Upper lobe of left lung (tissue), 6 donors: ENCODE measurements around the gene PLXNA4. TPM values are rescaled to one million over a fixed set of nuclear protein-coding genes. Genes with fewer than 3 reads are reported as not detected.

Source experiments
- ATAC-seq, 2 donors: fragments of 200-7000 bp; cut with Tn5 transposase; one replicate each; pipeline ENCODE4 v1.9.1; 2022; ENCODE audit warnings: mild to moderate bottlenecking in 2 of 2, moderate library complexity in 2 of 2; ENCODE audit not compliant: low FRiP score in 2 of 2
- DNase-seq, 2 donors: peaks; one replicate each; pipeline ENCODE4 v3.0.0-alpha.2; 2019 to 2020
- H3K27ac ChIP-seq, 4 donors: fragments of 200-600 bp; sonication (generic); one replicate each; pipeline ENCODE4 v1.5.1; 2016 to 2019
- H3K27me3 ChIP-seq, 4 donors: fragments of 200-600 bp; sonication (generic); one replicate each; pipeline ENCODE4 v1.5.1; 2017 to 2019
- H3K36me3 ChIP-seq, 4 donors: fragments of 200-600 bp; sonication (generic); one replicate each; pipeline ENCODE4 v1.5.1; 2016 to 2019
- H3K4me1 ChIP-seq, 4 donors: fragments of 200-600 bp; sonication (generic); one replicate each; pipeline ENCODE4 v1.5.1; 2018 to 2019
- H3K4me3 ChIP-seq, 4 donors: fragments of 200-600 bp; sonication (generic); one replicate each; pipeline ENCODE4 v1.5.1; 2017 to 2019; ENCODE audit warnings: mild to moderate bottlenecking in 2 of 4, moderate library complexity in 1 of 4
- H3K9me3 ChIP-seq, 4 donors: fragments of 200-600 bp; sonication (generic); one replicate each; pipeline ENCODE4 v1.5.1; 2018 to 2019
- EP300 ChIP-seq, 4 donors: sonication (generic); formaldehyde crosslinking; IDR thresholded peaks; one replicate each; pipeline ENCODE4 v1.5.1; 2017; ENCODE audit warnings: antibody characterized with exemption in 4 of 4, control low read depth in 2 of 4
- POLR2A ChIP-seq, 4 donors: fragments of 450-650 bp; IDR thresholded peaks; one replicate each; pipeline ENCODE4 v1.5.1; 2016 to 2017; ENCODE audit warnings: antibody characterized with exemption in 4 of 4, mild to moderate bottlenecking in 2 of 4
- POLR2AphosphoS5 ChIP-seq, 2 donors: sonication (generic); formaldehyde crosslinking; IDR thresholded peaks; one replicate each; pipeline ENCODE4 v1.5.1; 2017; ENCODE audit warnings: antibody characterized with exemption in 2 of 2
- WGBS, 2 donors: methylation state at CpG; one replicate each; pipeline ENCODE4 v1.1.5; 2017 to 2018; 5-methylcytosine and 5-hydroxymethylcytosine counted together
- total RNA-seq, 6 donors: library from RNA; depleted of rRNA in 4 of 6; stranded (reverse); fragments of >200 nt in 4 of 6; gene quantifications; one replicate each; pipeline versions ENCODE4 v1.1.0 to v1.2.1, GENCODE V29; 2016 to 2021
- TF ChIP-seq, protein P1 (sequence below), 6 experiments: fragments of 450-650 bp in 4 of 6; fragments of 200-600 bp in 2 of 6; sonication (generic) in 2 of 6; IDR thresholded peaks; one replicate each; pipeline ENCODE4 v1.5.1; 2016 to 2019; ENCODE audit warnings: antibody characterized with exemption in 6 of 6
- donor health status: DM: no; HTN: no; CAD: no; lungs with moderate emphysema.
- donor health status: DM: no; HTN: yes; CAD: no; lungs with severe emphysema.

PLXNA4 gene
- total RNA-seq, 6 donors from 2014 or later: 1.1 to 5.9 (median 2.6) TPM

GRCh38 chr7:132307465-132307864 is 268.8 kb downstream of the PLXNA4 start:
- no peak for ATAC-seq
- DNase-seq: peak in 1 of 2 donors; percentile 50
- Histone ChIP-seq H3K4me3 (no peak overlapping the region), H3K27ac (no peak overlapping the region), H3K27me3 (no peaks in the 10 kb centered on the region), H3K9me3 (no peaks in the 10 kb centered on the region), H3K36me3 (no peaks in the 10 kb centered on the region), H3K4me1 (no peaks in the 10 kb centered on the region)
- WGBS, 2 donors: 66 to 67% methylated on average over 7 of the region's 7 CpGs
- TF ChIP-seq POLR2AphosphoS5 (IDR thresholded peaks at IDR 0.05) (no peak), POLR2A (IDR thresholded peaks at IDR 0.05) (no peak), EP300 (IDR thresholded peaks at IDR 0.05) (no peak)
- TF ChIP-seq, protein P1, sequence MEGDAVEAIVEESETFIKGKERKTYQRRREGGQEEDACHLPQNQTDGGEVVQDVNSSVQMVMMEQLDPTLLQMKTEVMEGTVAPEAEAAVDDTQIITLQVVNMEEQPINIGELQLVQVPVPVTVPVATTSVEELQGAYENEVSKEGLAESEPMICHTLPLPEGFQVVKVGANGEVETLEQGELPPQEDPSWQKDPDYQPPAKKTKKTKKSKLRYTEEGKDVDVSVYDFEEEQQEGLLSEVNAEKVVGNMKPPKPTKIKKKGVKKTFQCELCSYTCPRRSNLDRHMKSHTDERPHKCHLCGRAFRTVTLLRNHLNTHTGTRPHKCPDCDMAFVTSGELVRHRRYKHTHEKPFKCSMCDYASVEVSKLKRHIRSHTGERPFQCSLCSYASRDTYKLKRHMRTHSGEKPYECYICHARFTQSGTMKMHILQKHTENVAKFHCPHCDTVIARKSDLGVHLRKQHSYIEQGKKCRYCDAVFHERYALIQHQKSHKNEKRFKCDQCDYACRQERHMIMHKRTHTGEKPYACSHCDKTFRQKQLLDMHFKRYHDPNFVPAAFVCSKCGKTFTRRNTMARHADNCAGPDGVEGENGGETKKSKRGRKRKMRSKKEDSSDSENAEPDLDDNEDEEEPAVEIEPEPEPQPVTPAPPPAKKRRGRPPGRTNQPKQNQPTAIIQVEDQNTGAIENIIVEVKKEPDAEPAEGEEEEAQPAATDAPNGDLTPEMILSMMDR (IDR thresholded peaks at IDR 0.05): no peak

DNA sequence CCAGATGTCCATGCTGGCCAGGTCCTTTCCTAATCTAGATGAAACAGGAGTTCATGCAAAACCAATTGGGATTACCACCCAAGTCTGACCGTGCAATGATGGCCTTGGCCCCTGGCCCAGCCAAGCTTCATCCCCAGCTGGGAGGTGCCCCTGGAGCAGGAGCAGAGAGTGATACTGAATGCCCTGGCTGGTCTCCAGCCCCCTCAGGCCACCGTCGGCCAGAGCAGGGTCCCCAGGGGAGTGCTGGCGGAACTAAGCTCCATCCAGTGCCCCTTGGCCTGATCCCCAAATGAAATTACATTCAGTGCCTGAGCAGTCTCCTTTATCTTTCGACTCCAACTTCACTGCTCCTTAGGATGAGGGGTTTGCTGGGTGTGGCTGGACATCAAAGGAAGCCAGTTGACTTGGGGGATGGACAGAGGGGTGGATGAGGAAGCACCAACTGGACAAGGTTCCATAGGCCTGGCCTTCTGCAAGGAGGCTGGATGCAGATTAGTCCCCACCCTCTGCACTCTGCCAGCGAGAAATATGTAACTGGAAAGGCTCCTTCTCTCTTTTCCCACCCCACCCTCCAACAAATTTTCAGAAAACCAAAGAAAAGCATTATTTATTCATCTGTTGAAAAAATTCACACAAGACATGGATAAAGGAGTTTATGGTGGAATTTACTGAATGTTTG is 275.5 kb downstream of the PLXNA4 start:
- Histone ChIP-seq H3K36me3 (no peaks in the 10 kb centered on the region), H3K4me1 (no peaks in the 10 kb centered on the region), H3K27ac (no peak overlapping the region), H3K4me3 (no peak overlapping the region), H3K9me3 (no peaks in the 10 kb centered on the region), H3K27me3 (no peaks in the 10 kb centered on the region)
- 53 to 68% methylated on average over 2 to 6 of the region's 6 CpGs for WGBS, 2 donors
- ATAC-seq: no peak
- no peak for DNase-seq
- TF ChIP-seq, protein P1 (IDR thresholded peaks at IDR 0.05): no peak
- TF ChIP-seq POLR2AphosphoS5 (IDR thresholded peaks at IDR 0.05): no peak
- TF ChIP-seq EP300 (IDR thresholded peaks at IDR 0.05): no peak
- TF ChIP-seq POLR2A (IDR thresholded peaks at IDR 0.05): no peak

GRCh38 chr7:132298790-132299189 is 277.5 kb downstream of the PLXNA4 start:
- TF ChIP-seq EP300 (IDR thresholded peaks at IDR 0.05) (no peak), POLR2A (IDR thresholded peaks at IDR 0.05) (no peak), POLR2AphosphoS5 (IDR thresholded peaks at IDR 0.05) (no peak)
- TF ChIP-seq, protein P1 (IDR thresholded peaks at IDR 0.05): no peak
- H3K27ac ChIP-seq: no peak overlapping the region
- H3K9me3 ChIP-seq: no peaks in the 10 kb centered on the region
- no peak for ATAC-seq
- no peaks in the 10 kb centered on the region for H3K4me1 ChIP-seq
- no peak for DNase-seq
- H3K27me3 ChIP-seq: no peaks in the 10 kb centered on the region
- WGBS, 2 donors: 52 to 62% methylated on average over 4 of the region's 4 CpGs
- H3K36me3 ChIP-seq: no peaks in the 10 kb centered on the region
- H3K4me3 ChIP-seq: no peak overlapping the region

DNA sequence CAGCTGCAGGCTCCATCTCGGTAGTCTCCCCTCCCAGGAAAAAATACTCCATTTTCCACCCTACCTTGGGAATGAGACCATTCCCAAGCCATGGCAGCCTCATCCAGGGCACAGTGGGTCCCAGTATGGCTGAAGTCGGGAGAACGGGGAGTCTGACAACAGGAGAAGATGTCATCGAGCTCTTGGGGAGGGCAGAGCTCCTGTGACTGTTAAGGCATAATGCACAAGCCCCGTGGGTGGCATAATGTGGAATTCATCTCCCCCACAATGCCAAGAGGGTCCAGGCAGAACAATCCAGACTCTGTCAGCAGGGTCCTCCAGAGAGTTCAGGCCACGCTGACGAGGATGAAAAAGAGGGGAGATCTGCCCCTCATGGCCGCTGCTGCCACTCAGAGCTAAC is 279.4 kb downstream of the PLXNA4 start:
- H3K36me3 ChIP-seq: no peaks in the 10 kb centered on the region
- ATAC-seq (no peak), DNase-seq (no peak)
- no peak overlapping the region for H3K27ac ChIP-seq
- no peaks in the 10 kb centered on the region for H3K9me3 ChIP-seq
- no peaks in the 10 kb centered on the region for H3K27me3 ChIP-seq
- WGBS, 2 donors: 78 to 86% methylated on average over 5 to 7 of the region's 8 CpGs
- H3K4me1 ChIP-seq: no peaks in the 10 kb centered on the region
- no peak for TF ChIP-seq EP300 (IDR thresholded peaks at IDR 0.05)
- TF ChIP-seq POLR2AphosphoS5 (IDR thresholded peaks at IDR 0.05): no peak
- TF ChIP-seq POLR2A (IDR thresholded peaks at IDR 0.05): no peak
- TF ChIP-seq, protein P1 (IDR thresholded peaks at IDR 0.05): no peak
- H3K4me3 ChIP-seq: no peak overlapping the region

DNA sequence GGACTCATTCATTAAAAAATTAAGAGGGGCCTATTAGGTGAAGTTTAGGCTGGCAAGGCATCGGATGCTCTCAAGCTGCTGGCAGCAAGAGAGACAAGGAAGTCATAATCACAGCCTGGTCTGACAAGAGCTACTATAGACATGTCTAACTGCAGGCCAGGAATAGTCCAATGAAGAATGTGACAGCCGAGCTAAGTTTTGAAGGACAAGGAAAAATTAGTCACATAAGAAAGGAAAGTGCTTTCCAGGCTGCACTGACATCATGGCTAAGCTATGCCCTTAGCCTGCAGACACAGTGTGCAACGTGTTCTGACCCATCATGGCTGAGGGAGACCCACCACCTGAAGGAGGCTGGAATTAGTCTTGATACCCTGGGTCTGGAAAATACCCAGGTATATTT is 281.1 kb downstream of the PLXNA4 start:
- ATAC-seq (no peak), DNase-seq (no peak)
- H3K4me3 ChIP-seq: no peak overlapping the region
- no peaks in the 10 kb centered on the region for H3K9me3 ChIP-seq
- no peak for TF ChIP-seq EP300 (IDR thresholded peaks at IDR 0.05)
- TF ChIP-seq POLR2A (IDR thresholded peaks at IDR 0.05): no peak
- no peak for TF ChIP-seq POLR2AphosphoS5 (IDR thresholded peaks at IDR 0.05)
- TF ChIP-seq, protein P1 (IDR thresholded peaks at IDR 0.05): no peak
- no peaks in the 10 kb centered on the region for H3K36me3 ChIP-seq
- no peak overlapping the region for H3K27ac ChIP-seq
- no peaks in the 10 kb centered on the region for H3K4me1 ChIP-seq
- H3K27me3 ChIP-seq: no peaks in the 10 kb centered on the region
- WGBS, 2 donors: 63 to 73% methylated on average over 3 of the region's 3 CpGs
